Measurements from ENCODE around the gene PDZD7. TPM values are rescaled to one million over a fixed set of nuclear protein-coding genes. Genes with fewer than 3 reads are reported as not detected.

Gene PDZD7
- total RNA-seq, 1 donor from 2014 or later = 1.6 TPM

DNA sequence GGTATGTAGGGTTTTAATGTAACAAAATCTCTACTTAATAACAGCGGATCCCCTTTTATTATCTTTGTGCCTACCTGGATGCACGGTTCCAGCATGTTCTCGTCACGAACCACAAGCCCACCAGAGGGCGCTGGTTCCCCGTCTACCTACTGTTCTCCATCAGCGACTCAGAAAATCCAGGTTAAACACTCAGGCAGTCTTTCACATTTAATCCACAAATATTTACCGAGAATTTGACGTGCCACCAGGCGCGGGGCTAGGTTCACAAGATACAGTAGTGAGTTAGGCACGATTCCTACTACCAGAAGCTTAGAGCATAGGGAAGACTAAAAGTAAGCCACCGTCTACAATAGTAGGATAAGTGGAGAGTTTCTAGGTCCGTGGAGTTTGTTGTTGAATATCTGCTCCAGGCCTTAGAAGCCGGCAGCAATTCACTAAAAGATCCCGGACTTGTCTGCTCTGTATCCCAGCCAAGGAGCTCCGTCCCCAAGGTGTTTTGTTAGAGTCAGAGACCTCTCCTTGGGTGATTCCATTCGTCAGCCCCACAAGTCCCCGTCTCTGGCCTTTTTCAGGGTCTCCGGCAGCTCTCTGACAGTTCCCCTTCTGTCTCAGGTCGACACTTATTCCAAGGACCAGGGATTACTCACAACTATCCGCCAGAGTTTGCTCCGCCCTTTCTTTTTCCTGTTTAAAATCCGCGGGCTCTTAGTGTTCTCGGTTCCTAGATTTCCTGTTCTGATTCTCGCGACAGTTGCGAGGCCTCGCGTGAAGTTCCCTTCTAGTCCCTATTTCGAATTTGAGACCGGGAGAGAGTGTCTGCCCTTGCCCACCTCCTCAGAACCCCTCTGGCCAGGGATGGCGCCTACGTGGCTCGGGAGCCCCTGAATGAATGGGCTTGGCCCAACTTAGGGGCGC is 29.4 kb upstream of the PDZD7 start:
- DNase-seq = peak; percentile 95
- TF ChIP-seq, protein P1, sequence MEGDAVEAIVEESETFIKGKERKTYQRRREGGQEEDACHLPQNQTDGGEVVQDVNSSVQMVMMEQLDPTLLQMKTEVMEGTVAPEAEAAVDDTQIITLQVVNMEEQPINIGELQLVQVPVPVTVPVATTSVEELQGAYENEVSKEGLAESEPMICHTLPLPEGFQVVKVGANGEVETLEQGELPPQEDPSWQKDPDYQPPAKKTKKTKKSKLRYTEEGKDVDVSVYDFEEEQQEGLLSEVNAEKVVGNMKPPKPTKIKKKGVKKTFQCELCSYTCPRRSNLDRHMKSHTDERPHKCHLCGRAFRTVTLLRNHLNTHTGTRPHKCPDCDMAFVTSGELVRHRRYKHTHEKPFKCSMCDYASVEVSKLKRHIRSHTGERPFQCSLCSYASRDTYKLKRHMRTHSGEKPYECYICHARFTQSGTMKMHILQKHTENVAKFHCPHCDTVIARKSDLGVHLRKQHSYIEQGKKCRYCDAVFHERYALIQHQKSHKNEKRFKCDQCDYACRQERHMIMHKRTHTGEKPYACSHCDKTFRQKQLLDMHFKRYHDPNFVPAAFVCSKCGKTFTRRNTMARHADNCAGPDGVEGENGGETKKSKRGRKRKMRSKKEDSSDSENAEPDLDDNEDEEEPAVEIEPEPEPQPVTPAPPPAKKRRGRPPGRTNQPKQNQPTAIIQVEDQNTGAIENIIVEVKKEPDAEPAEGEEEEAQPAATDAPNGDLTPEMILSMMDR (IDR thresholded peaks at IDR 0.05) = peak; percentile 94

GRCh38 chr10:101056365-101057151 is 25.6 kb upstream of the PDZD7 start:
- DNase-seq (no peak), ATAC-seq (no peak)
- H3K27ac ChIP-seq = no peak overlapping the region
- intact Hi-C loops (cut with DNase I) = no loop called here
- peaks cover 12% of the 10 kb centered on the region for H3K4me1 ChIP-seq
- no peaks in the 10 kb centered on the region for H3K36me3 ChIP-seq
- H3K27me3 ChIP-seq = no peaks in the 10 kb centered on the region
- no peaks in the 10 kb centered on the region for H3K9me3 ChIP-seq
- TF ChIP-seq, protein P1 (IDR thresholded peaks at IDR 0.05) = no peak
- no peak overlapping the region for H3K4me3 ChIP-seq

More for the DNA sequence above, 29.4 kb upstream of the PDZD7 start:
- no peaks in the 10 kb centered on the region for H3K27me3 ChIP-seq
- H3K36me3 ChIP-seq = no peaks in the 10 kb centered on the region
- H3K4me3 ChIP-seq = peak overlapping the region; percentile 81
- no peaks in the 10 kb centered on the region for H3K9me3 ChIP-seq
- H3K4me1 ChIP-seq = peaks cover 32% of the 10 kb centered on the region
- peak overlapping the region; percentile 98 for H3K27ac ChIP-seq
- intact Hi-C loops (cut with DNase I) = no loop called here
- ATAC-seq = peak; percentile 72

GRCh38 chr10:101055411-101055810 is 24.5 kb upstream of the PDZD7 start:
- Histone ChIP-seq H3K27ac (no peak overlapping the region), H3K36me3 (no peaks in the 10 kb centered on the region), H3K4me1 (peaks cover 9% of the 10 kb centered on the region), H3K9me3 (no peaks in the 10 kb centered on the region), H3K4me3 (no peak overlapping the region), H3K27me3 (peaks cover 11% of the 10 kb centered on the region)
- TF ChIP-seq, protein P1 (IDR thresholded peaks at IDR 0.05) = no peak
- intact Hi-C loops (cut with DNase I) = no loop called here
- DNase-seq = no peak
- no peak for ATAC-seq

DNA sequence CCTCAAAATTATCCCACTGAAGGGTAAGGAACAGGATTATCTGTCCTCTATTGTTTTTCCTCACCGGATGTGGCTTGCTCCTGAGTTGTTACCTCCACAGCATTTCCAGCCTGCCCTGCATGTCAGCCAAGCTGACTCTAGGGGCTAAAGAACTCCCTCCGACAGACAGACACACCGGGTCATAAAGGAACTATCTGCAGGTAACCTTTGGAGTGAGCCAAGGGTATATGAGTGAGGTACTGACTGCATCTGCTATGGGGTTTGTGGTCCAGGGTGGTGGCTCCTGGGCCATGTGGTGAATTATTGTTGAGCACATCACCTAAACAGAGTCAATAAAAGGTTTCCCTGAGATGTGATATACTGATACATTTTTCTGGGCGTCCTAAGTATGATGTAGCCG is 23.9 kb upstream of the PDZD7 start:
- no peaks in the 10 kb centered on the region for H3K9me3 ChIP-seq
- DNase-seq (no peak), ATAC-seq (no peak)
- H3K36me3 ChIP-seq = no peaks in the 10 kb centered on the region
- no peak overlapping the region for H3K4me3 ChIP-seq
- H3K27me3 ChIP-seq = peaks cover 15% of the 10 kb centered on the region
- no peak overlapping the region for H3K27ac ChIP-seq
- TF ChIP-seq, protein P1 (IDR thresholded peaks at IDR 0.05) = no peak
- intact Hi-C loops (cut with DNase I) = no loop called here
- H3K4me1 ChIP-seq = peaks cover 9% of the 10 kb centered on the region

DNA sequence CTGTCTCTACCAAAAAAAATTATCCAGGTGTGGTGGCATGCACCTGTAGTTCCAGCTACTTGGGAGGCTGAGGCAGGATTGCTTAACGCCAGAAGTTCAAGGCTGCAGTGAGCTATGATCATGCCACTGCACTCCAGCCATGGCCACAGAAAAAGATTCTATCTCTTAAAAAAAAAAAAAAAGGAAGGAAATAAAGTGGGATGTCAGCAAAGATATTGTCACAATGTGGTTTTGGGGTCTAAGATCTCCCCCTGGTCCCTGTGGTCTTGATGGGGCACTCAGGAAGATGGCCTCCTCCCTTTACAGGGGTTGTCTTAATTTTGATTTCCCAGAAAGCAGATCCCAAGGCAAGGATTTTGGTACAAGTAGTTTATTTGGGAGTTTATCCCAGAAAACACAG is 23.4 kb upstream of the PDZD7 start:
- Histone ChIP-seq H3K4me3 (no peak overlapping the region), H3K36me3 (no peaks in the 10 kb centered on the region), H3K27me3 (peaks cover 21% of the 10 kb centered on the region), H3K27ac (no peak overlapping the region), H3K9me3 (no peaks in the 10 kb centered on the region), H3K4me1 (peaks cover 9% of the 10 kb centered on the region)
- ATAC-seq = no peak
- intact Hi-C loops (cut with DNase I) = no loop called here
- DNase-seq = no peak
- TF ChIP-seq, protein P1 (IDR thresholded peaks at IDR 0.05) = no peak
